NCI-H1092 (cell line): ENCODE results near the gene CARTPT.
A peak's percentile ranks its signal among the peaks of the same experiment; 100 is the strongest.

Experiments used
- DNase-seq: peaks from one replicate; lab custom pipeline; 2025; lab: John Stamatoyannopoulos, UW

The CARTPT gene

GRCh38 chr5:71737931-71738539 is 19.0 kb downstream of the CARTPT start:
- no peak for DNase-seq

GRCh38 chr5:71738662-71739361 is 19.7 kb downstream of the CARTPT start:
- no peak for DNase-seq

- no peak for DNase-seq
Observed at GRCh38 chr5:71740015-71740753, 21.1 kb downstream of the CARTPT start.

GRCh38 chr5:71743155-71743554 is 24.1 kb downstream of the CARTPT start:
- DNase-seq = no peak

GRCh38 chr5:71744009-71744790 is 25.1 kb downstream of the CARTPT start:
- no peak for DNase-seq

- no peak for DNase-seq
Observed at GRCh38 chr5:71747182-71747581, 28.1 kb downstream of the CARTPT start.

- no peak for DNase-seq
Observed at GRCh38 chr5:71748360-71748759, 29.3 kb downstream of the CARTPT start.

GRCh38 chr5:71751422-71751821 is 32.3 kb downstream of the CARTPT start:
- no peak for DNase-seq

GRCh38 chr5:71752441-71753190 is 33.5 kb downstream of the CARTPT start:
- no peak for DNase-seq

GRCh38 chr5:71757590-71758543 is 38.8 kb downstream of the CARTPT start:
- DNase-seq = peak; percentile 44

GRCh38 chr5:71762826-71763225 is 43.8 kb downstream of the CARTPT start:
- DNase-seq = no peak

GRCh38 chr5:71767661-71768060 is 48.6 kb downstream of the CARTPT start:
- DNase-seq = no peak

- no peak for DNase-seq
Observed at GRCh38 chr5:71769287-71769686, 50.2 kb downstream of the CARTPT start.

GRCh38 chr5:71770381-71770780 is 51.3 kb downstream of the CARTPT start:
- no peak for DNase-seq
